ENCODE results near the gene POLR2I. TPM values are rescaled to one million over a fixed set of nuclear protein-coding genes. Genes with fewer than 3 reads are reported as not detected.

POLR2I gene
- total and polyA plus RNA-seq, 12 donors: 38.0 to 127 (median 72.4) TPM

GRCh38 chr19:36113894-36114720 is 568 bp downstream of the POLR2I start:
- Histone ChIP-seq H3K27me3 (no peaks in the 10 kb centered on the region), H3K4me1 (replicated peaks in 1 of 2) (peaks cover 7 to 22% of the 10 kb centered on the region in 2 donors), H3K4me3 (peak overlapping the region; percentile 4 to 90 (median 69)), H3K27ac (peak overlapping the region; percentile 49 to 92 (median 67)), H3K36me3 (replicated peaks in 1 of 2) (peaks cover 0 to 26% of the 10 kb centered on the region in 2 donors), H3K9me3 (replicated peaks in 1 of 3) (no peaks in the 10 kb centered on the region)
- TF ChIP-seq POLR2A (IDR thresholded peaks at IDR 0.05) (no peak), CTCF (IDR thresholded peaks at IDR 0.05) (peak in 2 of 6 experiments; percentile 6 to 11)
- peak; percentile 43 to 64 (median 49) for DNase-seq
- WGBS, 4 donors: 2 to 18% (median 9%) methylated on average over 28 to 48 of the region's 48 CpGs
- intact Hi-C loops (cut with DNase I): loop anchor here in 1 of 2 donors (10.0 kb wide), 1 partner anchor 49 kb away; no protein-coding TSS in a partner anchor

GRCh38 chr19:36113425-36113824 is 1.2 kb downstream of the POLR2I start:
- intact Hi-C loops (cut with DNase I): loop anchor here in 1 of 2 donors (10.0 kb wide), 1 partner anchor 49 kb away; no protein-coding TSS in a partner anchor

GRCh38 chr19:36112678-36113077 is 2.0 kb downstream of the POLR2I start:
- H3K36me3 ChIP-seq (replicated peaks in 1 of 2): peaks cover 0 to 14% of the 10 kb centered on the region in 2 donors
- DNase-seq: no peak
- no peak overlapping the region for H3K27ac ChIP-seq
- intact Hi-C loops (cut with DNase I): loop anchor here in 1 of 2 donors (10.0 kb wide), 1 partner anchor 48 kb away; no protein-coding TSS in a partner anchor
- H3K27me3 ChIP-seq: no peaks in the 10 kb centered on the region
- TF ChIP-seq CTCF (IDR thresholded peaks at IDR 0.05) (no peak), POLR2A (IDR thresholded peaks at IDR 0.05) (no peak)
- no peak overlapping the region for H3K4me3 ChIP-seq
- peaks cover 7 to 22% of the 10 kb centered on the region in 2 donors for H3K4me1 ChIP-seq (replicated peaks in 1 of 2)
- no peaks in the 10 kb centered on the region for H3K9me3 ChIP-seq (replicated peaks in 1 of 3)
- 93 to 99% (median 96%) methylated on average over 3 to 10 of the region's 10 CpGs for WGBS, 4 donors

More at GRCh38 chr19:36113425-36113824, 1.2 kb downstream of the POLR2I start:
- 89 to 93% (median 91%) methylated on average over 26 to 34 of the region's 34 CpGs for WGBS, 4 donors
- peaks cover 0 to 21% of the 10 kb centered on the region in 2 donors for H3K36me3 ChIP-seq (replicated peaks in 1 of 2)
- H3K9me3 ChIP-seq (replicated peaks in 1 of 3): no peaks in the 10 kb centered on the region
- peak overlapping the region in 1 of 4 donors; percentile 89 for H3K4me3 ChIP-seq
- no peaks in the 10 kb centered on the region for H3K27me3 ChIP-seq
- TF ChIP-seq POLR2A (IDR thresholded peaks at IDR 0.05) (no peak), CTCF (IDR thresholded peaks at IDR 0.05) (no peak)
- peaks cover 7 to 22% of the 10 kb centered on the region in 2 donors for H3K4me1 ChIP-seq (replicated peaks in 1 of 2)
- DNase-seq: no peak
- H3K27ac ChIP-seq: peak overlapping the region in 1 of 5 donors; percentile 89

GRCh38 chr19:36111200-36111539 is 3.5 kb downstream of the POLR2I start:
- Histone ChIP-seq H3K4me3 (no peak overlapping the region), H3K27ac (no peak overlapping the region), H3K27me3 (no peaks in the 10 kb centered on the region), H3K9me3 (replicated peaks in 1 of 3) (no peaks in the 10 kb centered on the region), H3K36me3 (replicated peaks in 1 of 2) (peaks cover 0 to 4% of the 10 kb centered on the region in 2 donors), H3K4me1 (replicated peaks in 1 of 2) (peaks cover 7 to 13% of the 10 kb centered on the region in 2 donors)
- TF ChIP-seq CTCF (IDR thresholded peaks at IDR 0.05): no peak
- TF ChIP-seq POLR2A (IDR thresholded peaks at IDR 0.05): no peak
- no peak for DNase-seq
- 86 to 93% (median 89%) methylated on average over 3 to 13 of the region's 13 CpGs for WGBS, 4 donors
- intact Hi-C loops (cut with DNase I): loop anchor here in 1 of 2 donors (10.0 kb wide), 1 partner anchor 46 kb away; no protein-coding TSS in a partner anchor

Data from adrenal gland (tissue), 12 donors.